Astrocyte of the spinal cord (primary cell): ENCODE data around the gene FBXO24.

Experiments
- DNase-seq: peaks from one replicate; pipeline ENCODE4 v3.0.0; 2011; ENCODE audit warnings: low read depth, low spot score
- H3K4me3 ChIP-seq: 2 replicates; pipeline ENCODE4 v1.5.1; 2011; ENCODE audit warnings: low read depth, mild to moderate bottlenecking, low read length, moderate library complexity
- in situ Hi-C: cut with HindIII; loops from 2 replicates; pipeline ENCODE4 v1.10.0; 2017; ENCODE audit warnings: low sequenced_read_pairs
- TF ChIP-seq, protein P1 (sequence below): IDR thresholded peaks from 2 replicates; pipeline ENCODE4 v1.5.1; 2012; ENCODE audit warnings: low read depth, mild to moderate bottlenecking, low read length, inconsistent platforms

The FBXO24 gene

DNA sequence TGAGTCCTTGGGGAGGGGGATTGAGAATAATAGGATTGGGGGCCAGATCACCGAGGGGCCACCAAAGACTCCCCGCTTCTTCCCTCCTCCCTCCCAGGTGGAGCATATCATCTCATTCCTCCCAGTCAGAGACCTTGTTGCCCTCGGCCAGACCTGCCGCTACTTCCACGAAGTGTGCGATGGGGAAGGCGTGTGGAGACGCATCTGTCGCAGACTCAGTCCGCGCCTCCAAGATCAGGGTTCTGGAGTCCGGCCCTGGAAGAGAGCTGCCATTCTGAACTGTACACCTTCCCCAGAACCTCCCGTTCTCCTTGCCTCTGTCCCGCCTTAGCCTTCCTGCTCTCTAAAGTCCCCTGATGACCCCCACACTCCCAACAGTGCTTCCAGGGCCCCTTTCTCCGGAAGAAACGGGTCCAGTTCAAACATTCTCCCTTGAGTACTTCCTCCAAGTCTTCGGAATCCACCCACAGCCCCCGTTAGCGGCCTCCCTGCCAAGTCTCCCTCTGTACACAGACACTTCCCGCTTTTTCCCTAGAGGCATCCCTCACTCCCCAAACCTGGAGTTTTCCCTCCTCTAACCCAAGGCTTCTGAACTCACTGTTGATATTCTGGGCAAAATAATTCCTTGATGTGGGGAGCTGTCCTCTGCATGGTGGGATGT, 4.1 kb downstream of the FBXO24 start:
- DNase-seq: no peak
- TF ChIP-seq, protein P1, sequence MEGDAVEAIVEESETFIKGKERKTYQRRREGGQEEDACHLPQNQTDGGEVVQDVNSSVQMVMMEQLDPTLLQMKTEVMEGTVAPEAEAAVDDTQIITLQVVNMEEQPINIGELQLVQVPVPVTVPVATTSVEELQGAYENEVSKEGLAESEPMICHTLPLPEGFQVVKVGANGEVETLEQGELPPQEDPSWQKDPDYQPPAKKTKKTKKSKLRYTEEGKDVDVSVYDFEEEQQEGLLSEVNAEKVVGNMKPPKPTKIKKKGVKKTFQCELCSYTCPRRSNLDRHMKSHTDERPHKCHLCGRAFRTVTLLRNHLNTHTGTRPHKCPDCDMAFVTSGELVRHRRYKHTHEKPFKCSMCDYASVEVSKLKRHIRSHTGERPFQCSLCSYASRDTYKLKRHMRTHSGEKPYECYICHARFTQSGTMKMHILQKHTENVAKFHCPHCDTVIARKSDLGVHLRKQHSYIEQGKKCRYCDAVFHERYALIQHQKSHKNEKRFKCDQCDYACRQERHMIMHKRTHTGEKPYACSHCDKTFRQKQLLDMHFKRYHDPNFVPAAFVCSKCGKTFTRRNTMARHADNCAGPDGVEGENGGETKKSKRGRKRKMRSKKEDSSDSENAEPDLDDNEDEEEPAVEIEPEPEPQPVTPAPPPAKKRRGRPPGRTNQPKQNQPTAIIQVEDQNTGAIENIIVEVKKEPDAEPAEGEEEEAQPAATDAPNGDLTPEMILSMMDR: no peak
- in situ Hi-C loops: no loop called here
- no peak overlapping the region for H3K4me3 ChIP-seq

DNA sequence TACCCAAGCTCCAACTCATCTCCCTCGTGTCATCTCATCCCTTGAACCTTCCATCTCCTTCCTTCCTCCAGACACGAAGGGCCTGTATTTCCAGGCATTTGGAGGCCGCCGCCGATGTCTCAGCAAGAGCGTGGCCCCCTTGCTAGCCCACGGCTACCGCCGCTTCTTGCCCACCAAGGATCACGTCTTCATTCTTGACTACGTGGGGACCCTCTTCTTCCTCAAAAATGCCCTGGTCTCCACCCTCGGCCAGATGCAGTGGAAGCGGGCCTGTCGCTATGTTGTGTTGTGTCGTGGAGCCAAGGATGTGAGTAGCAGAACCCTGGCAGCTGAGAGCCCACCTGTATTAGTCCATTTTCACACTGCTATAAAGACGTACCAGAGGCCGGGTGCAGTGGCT, 5.5 kb downstream of the FBXO24 start:
- no peak for DNase-seq
- TF ChIP-seq, protein P1: no peak
- H3K4me3 ChIP-seq: no peak overlapping the region
- in situ Hi-C loops: no loop called here

DNA sequence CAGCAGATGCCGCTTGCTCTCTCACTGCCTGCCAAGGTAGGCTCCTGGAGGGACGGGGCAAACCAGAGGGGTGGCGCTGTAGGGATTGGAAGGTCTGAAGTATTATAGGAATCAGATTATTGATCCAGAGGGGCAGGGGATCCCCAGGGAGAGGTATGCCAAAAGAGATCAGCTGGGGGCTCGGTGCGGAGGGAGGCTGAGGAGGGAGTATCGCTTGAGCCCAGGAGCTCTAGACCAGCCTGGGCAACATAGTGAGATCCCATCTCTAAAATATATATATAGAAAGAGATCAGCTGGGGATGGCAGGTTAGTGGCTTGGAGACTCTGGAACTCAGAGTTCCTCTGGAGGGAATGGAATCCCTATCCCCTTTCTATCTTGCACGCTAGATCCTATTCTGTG, 9.1 kb downstream of the FBXO24 start:
- DNase-seq: no peak
- in situ Hi-C loops: no loop called here
- TF ChIP-seq, protein P1: no peak
- H3K4me3 ChIP-seq: no peak overlapping the region

DNA sequence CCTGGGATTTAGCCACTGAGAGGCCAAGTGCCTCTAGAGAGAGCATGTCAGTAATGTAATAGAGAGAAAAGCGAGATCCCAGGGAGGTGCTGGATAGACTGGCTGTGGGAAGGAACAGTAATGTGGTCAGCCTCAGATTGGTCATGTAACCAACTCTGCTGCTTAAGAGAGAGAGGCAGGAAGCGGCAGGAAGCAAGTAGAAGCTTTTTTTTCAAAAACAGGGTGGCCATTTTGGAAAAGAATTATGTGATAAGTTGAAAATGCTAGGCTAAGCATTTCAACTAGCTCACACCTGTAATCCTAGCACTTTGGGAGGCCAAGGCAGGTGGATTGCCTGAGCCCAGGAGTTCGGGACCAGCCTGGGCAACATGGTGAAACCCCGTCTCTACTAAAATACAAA, 12.3 kb downstream of the FBXO24 start:
- DNase-seq: peak; percentile 32
- TF ChIP-seq, protein P1: no peak
- in situ Hi-C loops: no loop called here

DNA sequence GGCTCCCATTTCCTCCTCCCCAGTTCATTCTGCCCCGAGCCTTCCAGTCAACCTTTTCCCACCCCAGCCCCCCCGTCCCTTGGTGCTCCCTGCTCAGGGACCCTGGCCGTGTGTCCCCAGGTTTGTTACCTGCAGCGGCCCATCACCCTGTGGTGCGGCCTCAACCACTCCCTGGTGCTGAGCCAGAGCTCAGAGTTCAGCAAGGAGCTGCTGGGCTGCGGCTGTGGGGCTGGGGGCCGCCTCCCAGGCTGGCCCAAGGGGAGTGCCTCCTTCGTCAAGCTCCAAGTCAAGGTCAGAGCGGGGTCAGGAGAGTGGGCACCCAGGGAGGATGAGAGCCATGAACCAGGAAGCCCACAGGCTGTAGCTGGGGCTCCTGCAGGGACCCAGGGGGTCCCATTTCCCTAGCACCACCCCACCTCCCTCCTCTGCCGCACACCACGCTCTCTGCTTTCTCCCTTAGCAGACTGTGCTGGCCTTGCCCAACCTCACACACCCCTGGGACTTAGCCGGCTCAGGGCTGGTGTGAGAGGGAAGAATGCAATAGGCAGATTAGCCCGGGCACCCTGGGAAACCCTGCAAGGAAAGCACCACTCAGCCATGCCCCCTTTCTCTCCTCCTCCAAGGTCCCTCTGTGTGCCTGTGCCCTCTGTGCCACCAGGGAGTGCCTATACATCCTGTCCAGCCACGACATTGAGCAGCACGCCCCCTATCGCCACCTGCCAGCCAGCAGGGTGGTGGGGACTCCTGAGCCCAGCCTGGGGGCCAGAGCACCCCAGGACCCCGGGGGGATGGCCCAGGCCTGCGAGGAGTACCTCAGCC, 14.0 kb downstream of the FBXO24 start:
- TF ChIP-seq, protein P1: no peak
- H3K4me3 ChIP-seq: no peak overlapping the region
- no peak for DNase-seq
- in situ Hi-C loops: no loop called here

More for the DNA sequence above, 12.3 kb downstream of the FBXO24 start:
- no peak overlapping the region for H3K4me3 ChIP-seq

DNA sequence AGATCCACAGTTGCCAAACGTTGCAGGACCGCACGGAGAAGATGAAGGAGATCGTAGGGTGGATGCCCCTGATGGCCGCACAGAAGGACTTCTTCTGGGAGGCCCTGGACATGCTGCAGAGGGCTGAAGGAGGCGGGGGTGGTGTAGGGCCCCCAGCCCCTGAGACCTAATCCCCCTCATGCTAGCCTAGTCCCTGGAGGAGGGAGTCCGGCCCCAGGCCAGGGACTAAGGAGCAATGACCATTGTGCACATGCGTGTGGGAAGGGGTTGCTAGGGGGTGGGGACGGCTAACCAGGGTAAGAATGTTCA, 14.6 kb downstream of the FBXO24 start:
- H3K4me3 ChIP-seq: no peak overlapping the region
- in situ Hi-C loops: no loop called here
- TF ChIP-seq, protein P1: no peak
- no peak for DNase-seq
